HG03442 (cell line): Measurements from ENCODE around the gene FANCC.

Source experiments
- ATAC-seq: cut with Tn5 transposase; IDR thresholded peaks from one replicate; pipeline ENCODE4 v1.9.1; 2021; ENCODE audit warnings: mild to moderate bottlenecking, moderate library complexity; ENCODE audit not compliant: unreplicated experiment

FANCC gene

DNA sequence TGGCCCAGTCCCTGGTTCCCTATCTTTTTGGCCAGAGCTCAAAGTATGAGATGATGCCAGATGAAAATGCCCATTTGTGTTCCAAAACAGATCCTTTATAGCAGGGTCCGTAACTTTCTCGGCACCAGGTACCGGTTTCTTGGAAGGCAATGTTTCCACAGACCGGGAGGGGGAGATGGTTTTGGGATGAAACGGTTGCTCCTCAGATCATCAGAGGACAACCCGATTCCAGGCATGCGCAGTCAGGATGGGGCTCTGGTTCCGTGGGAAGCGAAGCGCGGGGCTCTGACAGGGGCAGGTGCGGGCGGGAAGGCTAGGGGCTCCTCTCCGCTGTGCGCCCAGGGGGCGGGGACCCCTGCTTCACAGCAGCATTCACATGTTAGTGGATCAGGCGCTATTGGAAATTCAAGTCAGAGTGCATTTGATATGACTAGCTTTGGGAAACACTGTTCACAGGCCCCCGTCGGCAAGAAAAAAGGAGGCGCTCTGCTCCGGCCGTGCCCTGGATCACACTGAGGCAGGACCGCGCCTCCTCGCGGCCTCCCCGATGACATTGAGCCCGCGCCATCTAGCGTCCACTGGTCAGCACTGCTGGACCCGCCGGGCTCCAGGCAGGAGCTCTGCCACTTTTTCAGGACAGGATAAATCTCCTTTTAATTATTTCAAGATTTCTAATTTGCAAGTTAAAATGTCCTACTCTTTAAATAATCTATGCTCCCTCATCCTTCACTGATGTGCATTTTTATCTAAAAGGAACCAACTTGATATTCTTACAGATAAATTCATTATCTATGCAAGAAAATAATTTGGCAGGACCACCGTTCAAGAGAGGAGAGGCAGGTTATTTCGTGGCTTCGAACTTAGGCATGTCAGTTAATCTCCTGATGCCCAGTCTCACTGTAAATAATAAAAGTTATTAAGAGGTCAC lies 190.0 kb downstream of the FANCC start:
- ATAC-seq = peak; percentile 63

DNA sequence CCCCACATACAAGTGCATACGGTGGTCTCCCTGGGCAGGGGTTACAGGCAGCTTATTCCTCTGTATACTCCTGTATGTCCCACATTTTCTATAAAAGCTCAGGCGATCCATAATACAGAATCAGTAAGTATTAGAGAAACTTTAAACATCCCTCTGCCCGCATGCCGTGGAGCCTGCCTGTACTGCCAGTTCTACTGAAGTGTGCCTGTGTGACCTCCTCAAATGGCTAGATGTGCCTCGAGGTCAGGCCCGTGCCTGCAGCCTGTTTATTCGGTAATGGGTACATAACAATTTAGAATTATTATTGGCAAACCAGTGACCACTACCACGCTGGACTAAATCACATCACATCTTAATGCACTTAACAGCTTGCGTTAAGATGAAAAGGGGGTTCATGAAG lies 190.8 kb downstream of the FANCC start:
- no peak for ATAC-seq

DNA sequence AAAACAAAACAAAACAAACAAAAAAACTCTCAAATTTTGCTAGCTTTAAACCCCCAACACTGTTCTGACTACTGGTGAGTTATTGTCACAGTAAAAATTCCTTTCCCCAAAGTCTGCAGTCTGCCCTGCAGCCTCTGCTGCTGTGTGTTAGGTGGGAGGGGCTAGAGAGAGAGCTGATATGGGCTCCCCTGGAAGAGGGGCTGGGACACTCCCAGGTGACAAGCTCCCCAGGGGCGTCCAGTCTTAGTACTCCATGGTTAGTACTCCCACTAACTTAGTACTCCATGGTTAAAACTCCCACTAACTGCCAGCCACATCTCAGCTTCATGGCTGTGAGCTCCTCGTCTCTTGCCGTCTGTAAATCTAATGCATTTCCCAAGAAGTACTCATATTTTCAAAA lies 191.9 kb downstream of the FANCC start:
- ATAC-seq = no peak

DNA sequence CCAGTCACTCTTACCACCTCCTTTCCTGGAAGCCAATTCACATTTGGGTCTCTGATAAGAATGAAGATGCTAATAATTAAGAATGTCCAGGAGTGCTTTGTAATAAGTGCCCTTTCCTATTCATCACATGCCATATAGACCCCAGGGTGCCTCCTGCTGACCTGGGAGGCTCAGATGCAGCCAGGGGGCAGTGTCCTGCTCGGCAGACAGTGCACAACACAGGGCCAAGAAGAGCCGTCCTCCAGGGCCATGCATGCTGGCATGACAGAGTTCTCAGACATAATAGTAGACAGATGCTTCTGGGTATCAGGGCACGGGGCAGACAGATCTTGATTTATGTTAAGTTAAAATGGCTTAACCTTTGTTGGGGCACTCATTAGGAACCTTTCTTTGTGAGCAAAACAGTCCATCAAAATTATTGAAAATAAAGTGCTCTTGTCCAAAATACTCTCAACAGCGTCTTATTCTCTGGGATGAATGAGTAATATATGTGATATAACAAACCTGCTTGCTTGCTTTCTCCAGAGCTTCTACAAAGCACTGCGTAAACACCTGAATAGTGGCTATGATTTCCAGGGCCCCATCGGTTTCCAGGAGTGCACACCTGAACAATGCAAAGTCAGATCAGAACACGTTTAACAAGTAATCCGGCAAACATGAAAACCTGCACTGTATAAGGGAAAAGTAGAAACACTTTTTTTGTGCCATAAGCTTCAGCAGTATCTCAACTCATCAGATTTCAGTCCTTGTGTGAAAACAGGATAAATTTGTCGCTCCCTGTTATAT lies 192.7 kb downstream of the FANCC start:
- ATAC-seq = no peak

DNA sequence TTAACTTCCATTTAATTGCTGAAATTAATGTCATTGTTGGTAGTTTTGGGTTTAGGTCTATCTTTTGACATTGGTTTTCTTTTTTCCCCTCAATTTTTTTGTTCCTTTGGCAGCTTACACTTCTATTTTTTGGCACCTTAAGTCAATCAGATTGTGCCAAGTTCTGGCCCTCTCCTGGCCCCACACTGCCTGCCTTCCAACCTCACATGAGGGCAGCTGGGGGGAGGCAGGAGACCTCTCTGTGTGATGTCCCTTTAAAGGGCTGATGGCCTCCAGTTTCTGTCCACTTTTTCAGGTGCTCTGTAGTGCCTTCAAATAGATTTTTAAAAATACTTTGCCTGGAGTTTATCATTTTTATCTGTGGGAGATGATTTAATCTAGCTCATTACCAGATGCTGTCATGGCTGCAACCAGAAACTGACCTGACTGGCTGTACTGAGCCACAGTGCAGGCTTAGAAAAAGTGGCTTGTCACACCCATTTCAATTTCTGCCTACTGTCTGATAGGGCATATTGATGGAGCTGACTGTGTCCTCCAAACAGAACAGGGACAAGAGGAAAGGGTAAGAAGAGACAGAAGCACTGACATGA lies 196.6 kb downstream of the FANCC start:
- ATAC-seq = no peak

DNA sequence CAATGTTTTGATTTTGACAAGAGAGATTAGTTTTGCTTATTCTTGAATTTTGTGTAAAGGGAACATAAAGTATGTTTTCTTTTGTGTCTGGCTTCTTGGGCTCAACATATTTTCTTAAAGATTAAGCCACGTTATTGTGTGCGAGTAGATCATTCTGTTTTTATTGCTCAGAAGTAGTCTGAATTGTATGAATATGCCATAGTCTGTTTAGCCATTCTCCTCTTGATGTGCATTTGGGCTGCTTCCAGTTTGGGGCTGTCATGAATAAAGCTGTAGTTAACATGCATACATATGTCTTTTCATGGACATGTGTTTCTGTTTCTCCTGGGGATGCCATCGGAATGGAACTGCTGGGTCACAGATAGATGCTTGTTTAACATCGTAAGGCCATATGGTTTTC lies 198.9 kb downstream of the FANCC start:
- no peak for ATAC-seq

DNA sequence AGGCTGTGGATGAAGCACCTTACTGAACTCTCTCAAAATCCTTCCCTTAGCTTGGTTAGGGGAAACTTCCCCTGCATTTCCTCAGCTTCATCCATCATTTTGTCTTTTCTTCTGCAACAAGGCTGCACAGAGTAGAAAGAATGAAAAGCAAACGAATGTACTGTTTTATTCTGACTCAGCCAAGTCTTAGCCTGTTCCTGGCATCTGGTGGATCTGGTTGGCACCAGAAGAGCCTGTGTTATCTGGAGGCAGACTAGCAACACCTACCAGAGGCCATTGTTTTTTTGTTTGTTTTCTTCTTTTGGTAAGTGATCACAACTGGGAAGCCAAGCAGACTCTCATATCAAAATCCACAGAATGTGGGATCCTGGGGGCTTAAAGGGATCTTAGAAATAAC lies 200.7 kb downstream of the FANCC start:
- ATAC-seq = no peak

DNA sequence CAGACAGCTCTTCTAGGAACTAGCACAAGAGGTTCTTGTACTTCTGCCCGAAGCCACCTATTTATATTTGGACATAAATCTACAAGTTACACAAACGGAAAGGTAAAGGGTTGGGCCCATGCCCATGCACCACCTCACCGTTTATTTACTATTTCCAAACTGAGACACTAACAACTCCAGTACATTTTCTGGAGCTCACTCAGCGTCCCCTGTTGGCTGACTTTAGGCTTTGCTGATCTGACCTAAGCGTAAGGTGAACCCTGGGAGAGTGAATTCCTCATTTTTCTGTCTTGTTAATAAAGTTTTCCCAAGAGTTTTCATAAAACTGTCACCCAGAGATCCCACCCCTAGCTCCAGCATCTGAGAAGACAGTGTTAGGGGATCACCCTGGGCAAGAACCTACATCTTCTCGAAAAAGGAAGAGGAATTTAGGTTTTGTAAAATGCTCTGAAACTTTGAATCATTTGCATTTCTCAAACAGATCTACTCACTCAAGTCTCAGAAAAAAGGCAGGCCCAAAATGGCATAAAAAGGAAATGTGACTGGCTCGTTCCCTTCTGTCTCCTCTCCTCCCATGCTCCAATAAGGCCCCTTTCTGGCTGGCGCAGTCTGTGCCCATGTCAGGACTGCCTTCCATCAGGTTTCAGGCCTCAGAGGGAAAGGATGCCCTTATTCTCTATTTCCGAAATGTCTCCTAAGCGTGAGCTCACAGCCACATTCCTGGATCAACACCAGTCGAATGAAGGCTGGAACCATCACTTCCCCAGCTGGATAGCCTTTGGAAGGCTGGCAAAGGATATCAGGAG lies 201.3 kb downstream of the FANCC start:
- ATAC-seq = no peak

DNA sequence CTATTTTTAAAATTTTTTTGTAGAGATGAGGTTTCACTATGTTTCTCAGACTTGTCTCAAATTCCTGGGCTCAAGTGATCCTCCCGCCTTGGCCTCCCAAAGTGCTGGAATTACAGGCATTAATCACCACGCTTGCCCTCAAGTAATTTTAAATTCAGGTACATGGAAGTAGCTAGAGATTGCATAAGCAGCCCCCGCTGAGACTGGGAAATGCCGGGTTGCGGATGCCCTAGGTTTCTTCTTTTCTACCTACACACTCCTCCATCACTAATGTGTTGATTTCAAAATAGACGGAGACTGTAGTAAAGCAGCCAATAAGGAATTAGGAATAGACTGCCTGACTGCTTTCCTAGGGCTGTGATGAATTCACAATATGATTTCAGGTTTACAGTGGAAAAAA lies 202.4 kb downstream of the FANCC start:
- no peak for ATAC-seq

DNA sequence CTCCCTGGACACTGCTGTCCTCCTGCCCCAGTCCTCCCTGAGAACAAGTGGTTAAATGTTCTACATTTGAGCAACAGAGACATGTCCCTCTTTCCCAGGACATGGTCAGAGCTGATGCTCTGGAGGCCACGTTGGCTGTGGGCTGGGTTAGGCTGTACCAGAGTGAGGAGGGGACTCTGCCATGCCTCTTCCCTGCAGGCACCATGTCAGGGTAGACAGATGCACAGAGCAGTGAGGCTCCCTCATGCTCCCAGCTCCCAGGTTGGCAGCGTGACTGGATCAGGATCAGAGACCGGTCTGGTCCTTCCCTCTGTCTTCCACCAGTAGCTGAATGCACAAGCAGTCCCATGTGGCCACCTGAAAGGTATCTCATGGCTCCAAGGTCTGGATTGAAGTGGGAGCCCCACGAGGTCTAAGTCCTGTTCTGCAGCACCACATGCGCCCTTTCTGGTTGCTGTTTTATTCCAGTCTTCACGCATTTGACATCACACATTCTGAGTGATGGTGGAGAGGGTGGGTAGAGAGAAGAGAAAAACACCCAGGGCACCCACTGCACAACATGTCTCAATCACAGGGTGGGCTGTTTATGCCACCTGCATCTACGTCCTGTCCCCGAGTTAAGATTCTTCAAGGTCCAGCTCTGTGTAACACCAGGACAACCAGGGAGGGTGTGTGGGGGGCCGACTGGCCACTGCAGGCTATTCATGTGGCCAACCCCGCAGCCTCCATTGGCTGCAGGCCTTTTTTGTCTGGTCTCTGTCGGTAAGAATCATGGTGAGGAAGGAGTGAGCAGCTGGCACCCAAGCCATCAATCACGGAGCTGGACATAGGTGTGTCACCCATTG lies 204.9 kb downstream of the FANCC start:
- no peak for ATAC-seq

DNA sequence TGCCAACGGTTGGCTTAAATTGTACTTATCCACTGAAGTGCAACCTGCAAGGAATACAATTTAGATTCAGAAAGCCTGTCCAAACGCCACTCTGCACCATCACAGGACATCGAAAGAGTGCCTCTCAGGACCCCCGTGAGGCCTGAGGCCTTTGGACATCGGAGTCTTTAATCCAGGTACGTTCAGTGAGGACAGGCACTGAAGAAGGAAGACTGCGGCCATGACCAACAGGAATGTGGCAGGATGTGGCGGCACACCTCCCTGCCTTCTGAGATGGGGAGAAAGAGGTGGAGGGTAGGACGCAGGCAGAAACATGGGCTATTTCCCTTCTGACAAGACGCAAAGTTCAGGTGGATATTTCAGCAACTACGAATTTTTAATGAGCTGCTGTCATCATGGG lies 205.8 kb downstream of the FANCC start:
- ATAC-seq = no peak

DNA sequence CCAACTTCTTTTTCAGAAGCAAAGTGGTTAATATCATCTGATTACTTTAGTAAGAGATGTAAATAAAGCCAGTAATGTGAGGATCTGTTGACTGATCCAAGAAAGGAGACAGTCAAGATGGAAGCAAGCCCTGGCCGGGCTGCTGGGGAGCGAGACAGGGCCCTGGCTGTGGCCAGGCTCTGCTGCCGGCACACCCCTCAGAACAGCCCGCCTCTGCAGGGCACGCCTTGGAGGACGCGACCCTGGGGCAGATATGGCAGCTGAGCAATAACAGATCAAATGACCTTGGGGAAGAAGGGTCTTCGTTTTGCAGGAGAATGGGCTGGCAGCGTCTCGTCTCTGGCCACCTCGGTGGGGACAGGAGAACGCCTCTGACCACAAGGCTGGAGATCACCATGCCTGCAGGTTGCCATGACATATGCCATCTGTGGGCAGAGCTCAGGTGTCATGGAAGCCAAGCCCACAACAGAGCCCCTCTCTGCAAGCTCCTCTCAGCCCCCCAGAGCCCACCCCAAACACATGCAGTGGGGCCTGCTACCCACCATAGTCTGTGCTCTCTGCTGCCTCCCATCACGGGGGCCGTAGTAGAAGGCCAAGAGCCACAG lies 206.5 kb downstream of the FANCC start:
- ATAC-seq = no peak

DNA sequence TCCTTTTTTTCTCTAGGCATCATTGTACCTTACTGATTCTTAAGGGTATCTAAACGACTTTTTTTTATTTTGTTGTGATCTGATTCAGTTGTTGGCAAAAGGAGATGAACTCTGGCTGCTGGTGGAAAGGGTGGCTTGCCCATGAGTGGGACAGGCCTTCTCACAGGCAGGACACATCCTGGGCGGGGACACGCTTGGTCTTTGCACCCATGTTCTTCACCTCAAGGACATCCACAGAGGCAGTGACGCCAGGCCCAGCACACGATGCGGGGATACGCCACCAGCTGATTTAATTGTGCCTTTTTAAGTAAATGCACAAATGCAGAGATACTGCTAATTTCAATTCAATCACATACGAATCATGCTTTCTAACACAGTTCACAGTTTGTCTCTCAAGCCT lies 208.1 kb downstream of the FANCC start:
- no peak for ATAC-seq

DNA sequence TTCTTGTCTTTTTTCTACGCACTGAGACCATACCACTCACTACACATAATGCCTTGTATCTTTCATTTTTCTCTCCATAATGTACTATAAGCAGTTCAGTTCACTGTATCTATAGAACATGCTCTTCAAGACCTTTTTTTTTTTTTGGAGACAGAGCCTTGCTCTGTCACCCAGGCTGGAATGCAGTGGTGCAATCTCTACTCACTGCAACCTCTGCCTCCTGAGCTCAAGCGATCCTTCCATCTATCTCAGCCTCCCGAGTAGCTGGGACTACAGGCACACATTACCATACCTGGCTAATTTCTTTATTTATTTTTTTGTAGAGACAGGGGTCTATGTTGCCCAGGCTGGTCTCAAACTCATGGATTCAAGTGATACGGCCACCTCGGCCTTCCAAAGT lies 208.7 kb downstream of the FANCC start:
- ATAC-seq = no peak

DNA sequence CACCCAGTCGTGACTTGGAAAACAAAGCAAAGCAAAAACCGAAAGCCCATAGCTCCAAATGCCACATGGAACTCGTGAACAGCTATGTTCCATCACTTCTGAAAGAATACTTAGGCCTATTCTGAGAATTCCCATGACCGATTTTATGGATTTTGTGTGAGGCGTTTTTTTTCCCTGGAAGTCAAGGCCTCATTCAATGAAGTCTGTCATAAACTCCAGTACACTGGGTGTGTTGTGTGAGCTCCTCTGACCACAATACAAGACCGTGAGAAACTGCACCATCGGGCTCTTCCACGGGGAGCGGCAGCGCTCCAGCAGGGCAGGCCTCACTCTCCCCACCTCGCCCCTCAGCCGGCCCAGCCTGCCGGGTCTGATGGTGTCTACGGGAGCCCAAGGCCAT lies 209.5 kb downstream of the FANCC start:
- no peak for ATAC-seq

DNA sequence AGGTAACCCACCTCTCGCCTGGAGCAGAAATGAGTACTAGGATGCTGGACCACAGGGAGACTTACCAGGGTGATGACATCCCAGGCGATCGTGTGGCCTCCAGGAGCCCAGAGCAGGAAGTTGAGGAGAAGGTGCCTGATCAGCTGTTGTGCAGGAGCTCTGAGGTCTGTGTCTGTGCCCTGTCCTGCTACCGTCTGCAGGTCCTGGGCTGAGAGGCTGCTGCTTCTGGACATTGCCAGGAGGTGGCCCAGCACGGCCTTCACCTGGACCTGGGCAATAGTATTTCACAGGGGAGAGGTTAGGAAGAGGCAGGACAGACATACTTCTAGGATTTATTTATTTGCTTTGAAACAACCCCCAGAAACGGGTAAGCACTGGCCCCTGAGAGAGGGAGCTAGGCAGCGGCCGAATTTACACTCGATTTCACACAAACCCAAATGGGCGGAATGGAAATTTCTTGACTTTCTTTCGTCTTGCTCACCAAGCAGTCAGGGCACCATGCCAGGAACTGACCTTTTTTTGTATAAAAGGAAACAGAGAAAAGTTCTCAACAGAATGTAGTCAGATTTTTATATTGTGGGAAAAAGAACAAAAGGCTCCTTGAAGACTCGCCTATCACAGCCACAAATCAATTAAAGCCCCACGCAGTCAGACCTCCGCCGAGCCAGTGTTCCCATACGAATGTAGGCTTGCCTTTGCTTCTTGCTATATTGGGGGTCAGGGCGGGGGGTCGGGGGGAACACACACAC lies 210.3 kb downstream of the FANCC start:
- no peak for ATAC-seq

DNA sequence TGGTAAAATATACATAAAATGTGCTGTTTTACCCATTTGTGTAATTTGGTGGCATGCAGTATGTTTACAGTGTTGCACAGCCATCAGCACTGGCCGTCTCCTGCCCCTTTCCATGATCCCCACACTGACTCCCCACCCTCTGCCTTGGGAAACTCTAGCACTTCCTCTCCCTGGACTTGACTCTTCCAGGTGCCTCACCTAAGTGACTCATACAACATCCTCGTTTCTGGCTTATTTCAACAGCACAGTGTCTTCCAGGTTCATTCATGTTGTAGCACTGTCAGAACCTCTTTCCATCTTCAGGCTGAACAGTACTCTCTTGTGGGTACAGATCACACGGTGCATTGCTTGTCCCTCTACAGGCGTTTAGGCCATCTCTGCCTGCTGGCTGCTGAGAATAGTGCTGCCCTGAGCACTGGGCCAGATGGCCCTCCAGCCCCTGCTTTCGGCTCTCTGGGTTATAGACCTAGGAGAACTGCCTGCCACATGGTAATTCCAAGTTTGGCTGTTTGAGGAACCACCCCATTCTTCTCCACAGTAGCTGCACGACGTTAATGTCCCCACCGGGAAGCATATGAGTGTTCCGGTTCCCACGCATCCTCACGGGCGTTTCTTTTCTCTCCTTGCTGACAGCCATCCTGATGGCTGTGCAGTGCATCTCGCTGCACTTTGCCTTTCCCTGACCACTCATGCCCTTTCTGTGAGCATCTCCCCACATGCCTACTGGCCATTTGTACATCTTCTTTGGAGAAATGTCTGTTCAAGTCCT lies 211.8 kb downstream of the FANCC start:
- ATAC-seq = no peak

DNA sequence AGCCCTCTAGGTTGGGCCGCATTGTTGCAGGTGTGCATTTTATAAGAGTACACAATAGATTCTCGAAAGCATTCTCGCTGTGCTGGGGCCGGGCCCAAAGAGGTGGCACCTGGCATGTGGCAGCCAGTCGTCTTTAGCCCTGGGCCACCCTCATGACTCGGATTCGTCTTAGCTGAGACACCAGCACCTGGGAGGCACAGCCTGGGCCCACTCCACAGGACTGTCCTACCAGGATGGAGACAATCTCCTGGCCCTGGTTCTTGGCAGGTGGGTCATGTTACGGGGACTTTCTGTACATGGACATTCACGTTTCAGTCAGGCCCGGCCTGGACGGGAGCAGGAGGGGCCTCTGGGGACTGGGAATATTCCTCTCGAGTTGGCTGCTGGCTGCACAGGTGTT lies 212.5 kb downstream of the FANCC start:
- no peak for ATAC-seq
